GDM1 (cell line): ENCODE measurements around the gene CUX1.
A peak's percentile ranks its signal among the peaks of the same experiment; 100 is the strongest.
"Not testable (repeated sequence)": the region's sequence is repeated elsewhere in the genome, so short reads cannot be mapped to it uniquely, and the experiment has no call there.

Experiments
- DNase-seq: peaks from one replicate; lab custom pipeline; 2025; lab: John Stamatoyannopoulos, UW

CUX1 gene

GRCh38 chr7:102045681-102046372 is 228.4 kb downstream of the CUX1 start:
- DNase-seq = no peak

- no peak for DNase-seq
These were observed 229.1 kb downstream of the CUX1 start for GRCh38 chr7:102046373-102047117.

GRCh38 chr7:102047167-102047566 is 229.7 kb downstream of the CUX1 start:
- no peak for DNase-seq

- DNase-seq = no peak
These were observed 232.3 kb downstream of the CUX1 start for GRCh38 chr7:102049765-102050164.

GRCh38 chr7:102050864-102051460 is 233.5 kb downstream of the CUX1 start:
- no peak for DNase-seq

GRCh38 chr7:102051736-102052135 is 234.3 kb downstream of the CUX1 start:
- DNase-seq = not testable (repeated sequence)

- no peak for DNase-seq
These were observed 236.7 kb downstream of the CUX1 start for GRCh38 chr7:102054158-102054557.

GRCh38 chr7:102055181-102055976 is 238.0 kb downstream of the CUX1 start:
- no peak for DNase-seq

- DNase-seq = no peak
These were observed 242.1 kb downstream of the CUX1 start for GRCh38 chr7:102059524-102059923.

GRCh38 chr7:102061354-102061945 is 244.0 kb downstream of the CUX1 start:
- no peak for DNase-seq

GRCh38 chr7:102061981-102062390 is 244.6 kb downstream of the CUX1 start:
- no peak for DNase-seq

GRCh38 chr7:102063690-102064180 is 246.3 kb downstream of the CUX1 start:
- DNase-seq = no peak

GRCh38 chr7:102064361-102065025 is 247.1 kb downstream of the CUX1 start:
- DNase-seq = peak; percentile 37

- no peak for DNase-seq
These were observed 247.8 kb downstream of the CUX1 start for GRCh38 chr7:102065226-102065625.

- DNase-seq = no peak
These were observed 249.1 kb downstream of the CUX1 start for GRCh38 chr7:102066476-102066875.

GRCh38 chr7:102068846-102069245 is 251.4 kb downstream of the CUX1 start:
- DNase-seq = no peak

GRCh38 chr7:102069931-102070629 is 252.7 kb downstream of the CUX1 start:
- DNase-seq = no peak

GRCh38 chr7:102072003-102072402 is 254.6 kb downstream of the CUX1 start:
- DNase-seq = no peak

GRCh38 chr7:102072636-102073209 is 255.3 kb downstream of the CUX1 start:
- no peak for DNase-seq
